Gastroesophageal sphincter (tissue), 3 donors: ENCODE results near the gene SPINT2.

Experiments
- CTCF ChIP-seq, 4 experiments: fragments of 200-600 bp in 2 of 4; fragments of 450-650 bp in 2 of 4; sonication (generic) in 1 of 4; IDR thresholded peaks; one replicate each; pipeline ENCODE4 v1.5.1; 2017 to 2019; ENCODE audit warnings: antibody characterized with exemption in 4 of 4, mild to moderate bottlenecking in 2 of 4, moderate library complexity in 2 of 4
- POLR2A ChIP-seq, 2 donors: fragments of 450-650 bp; IDR thresholded peaks; one replicate each; pipeline ENCODE4 v1.6.1; 2017; ENCODE audit warnings: antibody characterized with exemption in 2 of 2, mild to moderate bottlenecking in 2 of 2, moderate library complexity in 1 of 2
- POLR2AphosphoS5 ChIP-seq: sonication (generic); formaldehyde crosslinking; IDR thresholded peaks from one replicate; pipeline ENCODE4 v1.6.1; 2017; ENCODE audit warnings: antibody characterized with exemption

GRCh38 chr19:38255383-38256014 lies 8.9 kb upstream of the SPINT2 start:
- no peak for TF ChIP-seq CTCF (IDR thresholded peaks at IDR 0.05)
- TF ChIP-seq POLR2A (IDR thresholded peaks at IDR 0.05), result no peak
- TF ChIP-seq POLR2AphosphoS5, result no peak
